Left ventricle myocardium inferior (tissue), 1 donor: ENCODE data around the gene CCSER2. TPM values are rescaled to one million over a fixed set of nuclear protein-coding genes. Genes with fewer than 3 reads are reported as not detected.
"Not testable (repeated sequence)": the region's sequence is repeated elsewhere in the genome, so short reads cannot be mapped to it uniquely, and the experiment has no call there.

Experiments
- DNase-seq: peaks from one replicate; pipeline ENCODE4 v3.0.0-alpha.2; 2020
- H3K27ac ChIP-seq: fragments of 200-600 bp; replicated peaks from 2 replicates; pipeline ENCODE4 v1.8.0; 2021
- H3K27me3 ChIP-seq: fragments of 200-600 bp; 2 replicates; pipeline ENCODE4 v1.8.0; 2021; ENCODE audit warnings: low read depth
- H3K36me3 ChIP-seq: fragments of 200-600 bp; 2 replicates; pipeline ENCODE4 v1.8.0; 2021
- H3K4me1 ChIP-seq: fragments of 200-600 bp; 2 replicates; pipeline ENCODE4 v1.8.0; 2021
- H3K4me3 ChIP-seq: fragments of 200-600 bp; 2 replicates; pipeline ENCODE4 v1.8.0; 2021; ENCODE audit warnings: mild to moderate bottlenecking, moderate library complexity
- H3K9me3 ChIP-seq: fragments of 200-600 bp; replicated peaks from 2 replicates; pipeline ENCODE4 v1.8.0; 2021
- CTCF ChIP-seq: fragments of 200-600 bp; IDR thresholded peaks from 2 replicates; pipeline ENCODE4 v1.8.0; 2021; ENCODE audit warnings: antibody characterized with exemption, mild to moderate bottlenecking, borderline replicate concordance
- intact Hi-C: fragments of 100-400 bp; cut with micrococcal nuclease; formaldehyde crosslinking; loops from one replicate; pipeline ENCODE4 v1.11.0; 2022
- total RNA-seq: library from RNA; stranded (reverse); fragmentation: NEBNext Ultra II Directional; extraction: Animal tissue kit (Norgen Biotek cat#: 25700); gene quantifications from one replicate; pipeline ENCODE4 v1.2.1, GENCODE V29; 2021
- donor health status: DM: no; HTN: yes; CAD: no; lungs with severe emphysema.

Gene CCSER2
- total RNA-seq, 1 donor from 2014 or later = 175 TPM

- no peaks in the 10 kb centered on the region for H3K36me3 ChIP-seq
- no peaks in the 10 kb centered on the region for H3K27me3 ChIP-seq
- peaks cover 44% of the 10 kb centered on the region for H3K9me3 ChIP-seq
- no peak overlapping the region for H3K27ac ChIP-seq
- H3K4me1 ChIP-seq = peaks cover 21% of the 10 kb centered on the region
- H3K4me3 ChIP-seq = no peak overlapping the region
- intact Hi-C loops = no loop called here
- DNase-seq = no peak
- TF ChIP-seq CTCF = no peak
These were observed 84.1 kb downstream of the CCSER2 start for GRCh38 chr10:84412482-84412881.

GRCh38 chr10:84414110-84414509, 85.7 kb downstream of the CCSER2 start:
- H3K4me3 ChIP-seq, H3K36me3 ChIP-seq, DNase-seq, intact Hi-C loops, H3K27ac ChIP-seq, H3K27me3 ChIP-seq: not testable (repeated sequence)
- peaks cover 17% of the 10 kb centered on the region for H3K4me1 ChIP-seq
- H3K9me3 ChIP-seq = peaks cover 44% of the 10 kb centered on the region

- Histone ChIP-seq H3K4me3 (no peak overlapping the region), H3K4me1 (peaks cover 17% of the 10 kb centered on the region), H3K27me3 (no peaks in the 10 kb centered on the region), H3K27ac (no peak overlapping the region), H3K36me3 (peaks cover 8% of the 10 kb centered on the region), H3K9me3 (peaks cover 38% of the 10 kb centered on the region)
- no peak for TF ChIP-seq CTCF
- no peak for DNase-seq
- intact Hi-C loops = no loop called here
These were observed 87.3 kb downstream of the CCSER2 start for GRCh38 chr10:84415539-84416244.

- no peaks in the 10 kb centered on the region for H3K27me3 ChIP-seq
- intact Hi-C loops = no loop called here
These were observed 87.8 kb downstream of the CCSER2 start for GRCh38 chr10:84416245-84416555.

GRCh38 chr10:84423719-84424118, 95.3 kb downstream of the CCSER2 start:
- peak overlapping the region; percentile 90 for H3K27ac ChIP-seq
- no peak overlapping the region for H3K4me3 ChIP-seq
- H3K27me3 ChIP-seq = no peaks in the 10 kb centered on the region
- peaks cover 7% of the 10 kb centered on the region for H3K9me3 ChIP-seq
- no peak for DNase-seq
- peaks cover 16% of the 10 kb centered on the region for H3K36me3 ChIP-seq
- peaks cover 55% of the 10 kb centered on the region for H3K4me1 ChIP-seq
- intact Hi-C loops = no loop called here
- no peak for TF ChIP-seq CTCF

More at GRCh38 chr10:84416245-84416555, 87.8 kb downstream of the CCSER2 start:
- no peak for TF ChIP-seq CTCF
- no peak overlapping the region for H3K27ac ChIP-seq
- H3K4me3 ChIP-seq = no peak overlapping the region
- H3K4me1 ChIP-seq = peaks cover 17% of the 10 kb centered on the region
- DNase-seq = no peak
- peaks cover 42% of the 10 kb centered on the region for H3K9me3 ChIP-seq
- peaks cover 13% of the 10 kb centered on the region for H3K36me3 ChIP-seq

- peaks cover 64% of the 10 kb centered on the region for H3K4me1 ChIP-seq
These were observed 96.4 kb downstream of the CCSER2 start for GRCh38 chr10:84424731-84425167.

More at GRCh38 chr10:84424731-84425167, 96.4 kb downstream of the CCSER2 start:
- intact Hi-C loops = no loop called here
- DNase-seq = peak; percentile 85
- Histone ChIP-seq H3K27me3 (no peaks in the 10 kb centered on the region), H3K27ac (peak overlapping the region; percentile 90), H3K36me3 (peaks cover 16% of the 10 kb centered on the region), H3K9me3 (peaks cover 7% of the 10 kb centered on the region), H3K4me3 (peak overlapping the region; percentile 61)
- TF ChIP-seq CTCF = no peak
